CD14-positive monocyte (primary cell): ENCODE measurements around the gene IMMP2L. TPM values are rescaled to one million over a fixed set of nuclear protein-coding genes. Genes with fewer than 3 reads are reported as not detected.

Experiments used
- DNase-seq, 3 donors: peaks; one replicate each; pipeline ENCODE4 v3.0.0-alpha.2; 2011 to 2022
- H2AFZ ChIP-seq: 2 replicates; pipeline ENCODE4 v1.6.0; 2012; ENCODE audit warnings: mild to moderate bottlenecking, low read depth, low read length, inconsistent platforms; ENCODE audit not compliant: insufficient read depth, poor library complexity, severe bottlenecking
- H3K27ac ChIP-seq, 2 donors: 1 replicate in 1 of 2; 2 replicates in 1 of 2; pipeline ENCODE4 v1.5.1; 2012 to 2013; ENCODE audit warnings: low read length in 2 of 2, control low read depth in 1 of 2, inconsistent platforms in 1 of 2, low read depth in 1 of 2, mild to moderate bottlenecking in 1 of 2
- H3K27me3 ChIP-seq, 2 donors: one replicate each; pipeline versions ENCODE4 v1.6.0 to v1.6.1; 2011 to 2013; ENCODE audit warnings: low read length in 2 of 2; ENCODE audit not compliant: control insufficient read depth in 2 of 2, insufficient read depth in 2 of 2
- H3K36me3 ChIP-seq, 2 donors: replicated peaks in 1 of 2; 1 replicate in 1 of 2; 2 replicates in 1 of 2; pipeline versions ENCODE4 v1.5.1 to v1.6.1; 2012 to 2013; ENCODE audit warnings: low read length in 2 of 2, control low read depth in 1 of 2, inconsistent platforms in 1 of 2, mild to moderate bottlenecking in 1 of 2; ENCODE audit not compliant: insufficient read depth in 2 of 2, control insufficient read depth in 1 of 2
- H3K4me1 ChIP-seq, 2 donors: 1 replicate in 1 of 2; 2 replicates in 1 of 2; pipeline versions ENCODE4 v1.5.1 to v1.6.1; 2012 to 2013; ENCODE audit warnings: low read length in 2 of 2, control low read depth in 1 of 2, inconsistent platforms in 1 of 2, mild to moderate bottlenecking in 1 of 2, moderate library complexity in 1 of 2; ENCODE audit not compliant: insufficient read depth in 2 of 2, control insufficient read depth in 1 of 2
- H3K4me2 ChIP-seq: replicated peaks from 2 replicates; pipeline ENCODE3; 2012; ENCODE audit warnings: low read length, moderate library complexity, mild to moderate bottlenecking; ENCODE audit not compliant: poor library complexity, severe bottlenecking; ENCODE audit errors: extremely low read depth
- H3K4me3 ChIP-seq, 3 experiments: fragments of 200-600 bp in 1 of 3; sonication (generic) in 1 of 3; replicated peaks in 1 of 3; 1 replicate in 2 of 3; 2 replicates in 1 of 3; pipeline ENCODE4 v1.5.1; 2011 to 2013; ENCODE audit warnings: low read length in 3 of 3, mild to moderate bottlenecking in 3 of 3, control low read depth in 2 of 3, low read depth in 2 of 3, inconsistent platforms in 1 of 3, moderate library complexity in 1 of 3
- H3K79me2 ChIP-seq: 2 replicates; pipeline ENCODE4 v1.6.0; 2012; ENCODE audit warnings: mild to moderate bottlenecking, control low read depth, inconsistent platforms, low read length, moderate library complexity; ENCODE audit not compliant: insufficient read depth
- H3K9ac ChIP-seq: 2 replicates; pipeline ENCODE4 v1.6.0; 2017; ENCODE audit warnings: low read length, mild to moderate bottlenecking; ENCODE audit not compliant: insufficient read depth, poor library complexity, severe bottlenecking
- H3K9me3 ChIP-seq, 2 donors: replicated peaks in 1 of 2; 1 replicate in 1 of 2; 2 replicates in 1 of 2; pipeline versions ENCODE4 v1.5.1 to v1.6.1; 2012 to 2013; ENCODE audit warnings: low read length in 2 of 2, control low read depth in 1 of 2; ENCODE audit not compliant: control insufficient read depth in 1 of 2, insufficient read depth in 1 of 2
- H4K20me1 ChIP-seq: 2 replicates; pipeline ENCODE4 v1.6.0; 2012; ENCODE audit warnings: mild to moderate bottlenecking, low read length, control low read depth, moderate library complexity; ENCODE audit not compliant: insufficient read depth
- H3K27ac Mint-ChIP-seq, 7 donors: one replicate each; pipeline ENCODE4 v1.8.0; 2020; ENCODE audit warnings: mild to moderate bottlenecking in 7 of 7, mixed read lengths in 7 of 7, moderate library complexity in 6 of 7, inconsistent platforms in 2 of 7
- H3K27me3 Mint-ChIP-seq, 3 donors: one replicate each; pipeline ENCODE4 v1.8.0; 2021 to 2022; ENCODE audit warnings: low read depth in 3 of 3, mild to moderate bottlenecking in 3 of 3, mixed read lengths in 3 of 3, moderate library complexity in 3 of 3, inconsistent platforms in 1 of 3
- H3K36me3 Mint-ChIP-seq, 2 donors: one replicate each; pipeline ENCODE4 v1.8.0; 2020; ENCODE audit warnings: mixed read lengths in 2 of 2, inconsistent platforms in 1 of 2, mild to moderate bottlenecking in 1 of 2
- H3K4me1 Mint-ChIP-seq: one replicate; pipeline ENCODE4 v1.8.0; 2020; ENCODE audit warnings: mild to moderate bottlenecking, mixed read lengths
- H3K4me3 Mint-ChIP-seq, 2 donors: one replicate each; pipeline ENCODE4 v1.8.0; 2020; ENCODE audit warnings: mild to moderate bottlenecking in 2 of 2, mixed read lengths in 2 of 2, moderate library complexity in 1 of 2
- H3K9me3 Mint-ChIP-seq, 7 donors: one replicate each; pipeline ENCODE4 v1.8.0; 2020 to 2022; ENCODE audit warnings: mixed read lengths in 7 of 7, mild to moderate bottlenecking in 6 of 7, moderate library complexity in 6 of 7, inconsistent platforms in 2 of 7
- CTCF ChIP-seq: fragments of 200-600 bp; IDR thresholded peaks from one replicate; pipeline ENCODE4 v1.8.0; 2022; ENCODE audit warnings: antibody characterized with exemption, mild to moderate bottlenecking
- WGBS: methylation state at CpG from one replicate; pipeline ENCODE4 v1.1.5; 2013; ENCODE audit warnings: missing lambda C conversion rate; ENCODE audit not compliant: insufficient coverage; 5-methylcytosine and 5-hydroxymethylcytosine counted together
- intact Hi-C, 2 donors: fragments of 100-400 bp; cut with micrococcal nuclease; formaldehyde crosslinking; loops; one replicate each; pipeline versions ENCODE4 v1.15.0 to v1.15.1; 2023
- polyA plus RNA-seq, 3 donors: library from polyadenylated mRNA; depleted of rRNA in 1 of 3; unstranded in 2 of 3; stranded (reverse) in 1 of 3; fragments of 300-500 nt in 2 of 3; fragments of >200 nt in 1 of 3; fragmentation: Illumina TruSeq in 2 of 3; gene quantifications; 1 replicate in 2 of 3; 2 replicates in 1 of 3; pipeline ENCODE4 v1.2.3, GENCODE V29; 2012 to 2021

IMMP2L gene
- polyA plus RNA-seq, 3 donors: 1.9 to 6.4 (median 6.2) TPM

DNA sequence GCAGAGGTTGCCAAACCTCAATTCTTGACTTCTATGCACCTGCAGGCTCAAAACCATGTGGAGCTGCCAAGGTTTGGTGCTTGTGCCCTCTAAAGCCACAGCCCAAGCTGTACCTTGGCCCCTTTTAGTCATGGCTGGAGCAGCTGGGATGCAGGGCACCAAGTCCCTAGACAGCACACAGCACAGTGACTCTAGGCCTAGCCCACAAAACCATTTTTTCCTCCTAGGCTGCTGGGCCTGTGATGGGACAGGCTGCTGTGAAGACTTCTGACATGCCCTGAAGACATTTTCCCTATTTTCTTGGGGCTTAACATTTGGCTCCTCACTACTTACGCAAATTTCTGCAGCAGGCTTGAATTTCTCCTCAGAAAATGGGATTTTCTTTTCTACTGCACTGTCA lies 499.1 kb downstream of the IMMP2L start:
- Mint-ChIP-seq H3K27ac (no peak overlapping the region), H3K36me3 (no peaks in the 10 kb centered on the region), H3K4me1 (no peaks in the 10 kb centered on the region), H3K27me3 (no peaks in the 10 kb centered on the region), H3K4me3 (no peak overlapping the region), H3K9me3 (peaks cover 18 to 34% (median 23%) of the 10 kb centered on the region in 7 donors)
- Histone ChIP-seq H3K4me3 (no peak overlapping the region), H3K27me3 (no peaks in the 10 kb centered on the region), H3K36me3 (no peaks in the 10 kb centered on the region), H3K9me3 (peaks cover 12 to 18% of the 10 kb centered on the region in 2 donors), H2AFZ (no peak overlapping the region), H3K4me2 (no peak overlapping the region), H3K9ac (no peak overlapping the region), H4K20me1 (no peaks in the 10 kb centered on the region), H3K79me2 (no peaks in the 10 kb centered on the region), H3K4me1 (no peaks in the 10 kb centered on the region), H3K27ac (no peak overlapping the region)
- intact Hi-C loops: no loop called here
- no peak for TF ChIP-seq CTCF
- DNase-seq: no peak
- 100% methylated on average over 1 of the region's 1 CpG for WGBS

- Histone ChIP-seq H3K4me3 (no peak overlapping the region), H3K9me3 (peaks cover 12 to 16% of the 10 kb centered on the region in 2 donors), H3K27me3 (no peaks in the 10 kb centered on the region), H4K20me1 (no peaks in the 10 kb centered on the region), H3K9ac (no peak overlapping the region), H3K79me2 (no peaks in the 10 kb centered on the region), H3K36me3 (no peaks in the 10 kb centered on the region), H3K4me2 (no peak overlapping the region), H3K27ac (no peak overlapping the region), H3K4me1 (no peaks in the 10 kb centered on the region), H2AFZ (no peak overlapping the region)
- Mint-ChIP-seq H3K27me3 (no peaks in the 10 kb centered on the region), H3K27ac (no peak overlapping the region), H3K36me3 (no peaks in the 10 kb centered on the region), H3K9me3 (peaks cover 9 to 25% (median 20%) of the 10 kb centered on the region in 7 donors), H3K4me1 (no peaks in the 10 kb centered on the region), H3K4me3 (no peak overlapping the region)
- TF ChIP-seq CTCF: no peak
- DNase-seq: no peak
- intact Hi-C loops: no loop called here
These were observed 502.5 kb downstream of the IMMP2L start for GRCh38 chr7:111059833-111060232.
